ENCODE data around the gene FADS3.

FADS3 gene

DNA sequence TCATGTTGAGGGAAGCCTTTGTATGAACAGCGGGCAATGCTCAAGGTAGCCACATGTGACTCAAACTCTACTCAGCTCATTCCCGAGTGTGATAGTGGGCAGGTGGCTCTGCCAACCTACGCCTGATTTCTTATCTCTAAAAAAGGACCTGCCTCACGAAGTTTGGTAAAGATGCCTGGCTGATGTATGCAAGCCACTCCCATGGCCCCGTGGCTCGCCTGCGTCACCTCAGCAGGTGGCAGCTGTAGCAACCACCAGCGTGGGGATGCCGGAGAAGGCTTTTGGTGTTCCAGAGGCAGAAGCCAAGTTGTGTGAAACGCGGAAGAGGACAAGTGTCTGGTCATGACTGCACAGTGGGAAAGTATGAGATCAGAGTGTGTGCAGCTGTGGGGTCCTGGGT lies 57.9 kb downstream of the FADS3 start:
- Histone ChIP-seq H3K4me1 (ENCODE audit: control extremely low read depth in 1 of 4, control insufficient read depth in 4 of 4, insufficient read depth in 4 of 4, low read length in 3 of 4) (peaks cover 23 to 77% (median 75%) of the 10 kb centered on the region in 4 experiments), H3K27me3 (replicated peaks in 2 of 5; ENCODE audit: control insufficient read depth in 4 of 5, insufficient read depth in 5 of 5, low read length in 4 of 5) (no peaks in the 10 kb centered on the region), H3K27ac (ENCODE audit: insufficient read depth in 1 of 2, low read depth in 1 of 2, low read length in 2 of 2, poor library complexity in 1 of 2, severe bottlenecking in 2 of 2) (peak overlapping the region; percentile 59 to 93), H3K9me3 (ENCODE audit: control extremely low read depth in 1 of 5, control insufficient read depth in 4 of 5, insufficient read depth in 2 of 5, low read depth in 1 of 5, low read length in 4 of 5) (no peaks in the 10 kb centered on the region), H3K4me3 (ENCODE audit: control insufficient read depth in 1 of 7, extremely low read depth in 1 of 7, insufficient read depth in 4 of 7, low read depth in 2 of 7, low read length in 6 of 7) (peak overlapping the region in 2 of 7 experiments; percentile 8 to 97), H3K36me3 (ENCODE audit: control insufficient read depth in 4 of 4, insufficient read depth in 4 of 4, low read length in 3 of 4) (peaks cover 0 to 69% (median 6%) of the 10 kb centered on the region in 4 experiments)
- WGBS (ENCODE audit: insufficient coverage), result 91% methylated on average over 11 of the region's 11 CpGs
- ChIA-PET CTCF (interaction anchor here (1.0 to 2.7 kb wide), 3 partner anchors 11 to 36 kb away, joined by 4 to 10 read pairs (median 7); partner anchors contain the start of gene FADS1), POLR2A (interaction anchor here (3.1 kb wide), 1 partner anchor 17 kb away, joined by 24 read pairs; the partner anchor contains the start of gene FADS1)
- DNase-seq, result no peak

DNA sequence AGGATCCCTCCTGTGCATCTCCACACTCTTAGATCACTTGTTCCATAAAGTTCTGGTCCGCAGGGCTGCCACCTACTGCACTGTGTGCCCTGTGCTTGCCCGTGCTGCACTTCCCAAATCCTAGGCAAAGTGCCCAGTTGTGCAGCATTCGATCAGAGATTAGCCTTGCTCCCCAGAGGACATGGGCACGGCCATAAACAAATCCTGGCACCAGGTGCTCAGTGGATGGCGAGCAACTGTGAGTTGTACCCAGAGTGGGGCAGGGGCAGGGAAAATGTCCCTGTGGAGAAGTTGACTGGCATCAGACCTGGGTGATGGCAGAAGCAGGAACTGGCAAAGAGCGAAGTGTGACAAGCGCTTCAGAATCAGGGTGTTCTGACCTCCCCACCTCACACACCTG lies 58.6 kb downstream of the FADS3 start:
- ChIA-PET CTCF (interaction anchor here (1.0 to 2.3 kb wide), 4 partner anchors 10 to 36 kb away, joined by 4 to 7 read pairs (median 6); no protein-coding TSS in a partner anchor), POLR2A (no interaction called here)

DNA sequence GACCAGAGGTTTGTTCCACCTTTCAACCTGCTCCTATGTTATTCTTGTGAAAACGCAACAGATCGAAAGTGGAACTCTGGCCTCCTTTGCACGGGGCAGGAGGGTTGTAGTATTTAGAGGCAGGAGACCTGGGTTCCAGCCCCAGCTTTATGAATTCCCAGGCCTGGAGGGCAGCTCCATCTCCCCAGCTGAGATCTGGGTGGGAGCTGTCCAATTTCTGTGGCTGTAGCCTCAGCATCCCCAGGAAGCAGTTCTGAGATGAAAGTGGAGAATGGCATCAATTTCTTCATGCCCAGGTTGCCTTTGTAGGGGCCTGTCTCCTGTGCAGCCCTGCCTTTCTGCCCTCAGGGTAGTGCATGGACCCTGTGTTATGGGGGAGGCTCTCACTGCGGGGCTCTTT lies 59.1 kb downstream of the FADS3 start:
- H3K9me3 ChIP-seq (ENCODE audit: control extremely low read depth in 1 of 5, control insufficient read depth in 4 of 5, insufficient read depth in 2 of 5, low read depth in 1 of 5, low read length in 4 of 5), result no peaks in the 10 kb centered on the region
- 88% methylated on average over 3 of the region's 4 CpGs for WGBS (ENCODE audit: insufficient coverage)
- no peaks in the 10 kb centered on the region for H3K27me3 ChIP-seq (replicated peaks in 2 of 5; ENCODE audit: control insufficient read depth in 4 of 5, insufficient read depth in 5 of 5, low read length in 4 of 5)
- peaks cover 23 to 84% (median 77%) of the 10 kb centered on the region in 4 experiments for H3K4me1 ChIP-seq (ENCODE audit: control extremely low read depth in 1 of 4, control insufficient read depth in 4 of 4, insufficient read depth in 4 of 4, low read length in 3 of 4)
- POLR2A ChIA-PET, result interaction anchor here (0.8 to 1.9 kb wide), 2 partner anchors 17 to 39 kb away, joined by 3 to 5 read pairs; partner anchors contain the start of gene FEN1
- CTCF ChIA-PET, result interaction anchor here (1.5 to 2.3 kb wide), 7 partner anchors 10 to 35 kb away, joined by 3 to 12 read pairs (median 6); partner anchors contain the start of gene FADS1
- peaks cover 0 to 56% (median under 1%) of the 10 kb centered on the region in 4 experiments for H3K36me3 ChIP-seq (ENCODE audit: control insufficient read depth in 4 of 4, insufficient read depth in 4 of 4, low read length in 3 of 4)
- H3K4me3 ChIP-seq (ENCODE audit: control insufficient read depth in 1 of 7, extremely low read depth in 1 of 7, insufficient read depth in 4 of 7, low read depth in 2 of 7, low read length in 6 of 7), result peak overlapping the region in 4 of 7 experiments; percentile 17 to 97 (median 34)
- DNase-seq, result no peak
- H3K27ac ChIP-seq (ENCODE audit: insufficient read depth in 1 of 2, low read depth in 1 of 2, low read length in 2 of 2, poor library complexity in 1 of 2, severe bottlenecking in 2 of 2), result peak overlapping the region in 1 of 2 experiments; percentile 12

More for the DNA sequence above, 58.6 kb downstream of the FADS3 start:
- DNase-seq, result peak in 2 of 3 donors; percentile 14 to 34
- Histone ChIP-seq H3K4me3 (ENCODE audit: control insufficient read depth in 1 of 7, extremely low read depth in 1 of 7, insufficient read depth in 4 of 7, low read depth in 2 of 7, low read length in 6 of 7) (peak overlapping the region in 4 of 7 experiments; percentile 17 to 97 (median 20)), H3K27me3 (replicated peaks in 2 of 5; ENCODE audit: control insufficient read depth in 4 of 5, insufficient read depth in 5 of 5, low read length in 4 of 5) (no peaks in the 10 kb centered on the region), H3K27ac (ENCODE audit: insufficient read depth in 1 of 2, low read depth in 1 of 2, low read length in 2 of 2, poor library complexity in 1 of 2, severe bottlenecking in 2 of 2) (peak overlapping the region in 1 of 2 experiments; percentile 93), H3K4me1 (ENCODE audit: control extremely low read depth in 1 of 4, control insufficient read depth in 4 of 4, insufficient read depth in 4 of 4, low read length in 3 of 4) (peaks cover 23 to 81% (median 75%) of the 10 kb centered on the region in 4 experiments), H3K9me3 (ENCODE audit: control extremely low read depth in 1 of 5, control insufficient read depth in 4 of 5, insufficient read depth in 2 of 5, low read depth in 1 of 5, low read length in 4 of 5) (no peaks in the 10 kb centered on the region), H3K36me3 (ENCODE audit: control insufficient read depth in 4 of 4, insufficient read depth in 4 of 4, low read length in 3 of 4) (peaks cover 0 to 62% (median 2%) of the 10 kb centered on the region in 4 experiments)
- 50% methylated on average over 7 of the region's 7 CpGs for WGBS (ENCODE audit: insufficient coverage)

DNA sequence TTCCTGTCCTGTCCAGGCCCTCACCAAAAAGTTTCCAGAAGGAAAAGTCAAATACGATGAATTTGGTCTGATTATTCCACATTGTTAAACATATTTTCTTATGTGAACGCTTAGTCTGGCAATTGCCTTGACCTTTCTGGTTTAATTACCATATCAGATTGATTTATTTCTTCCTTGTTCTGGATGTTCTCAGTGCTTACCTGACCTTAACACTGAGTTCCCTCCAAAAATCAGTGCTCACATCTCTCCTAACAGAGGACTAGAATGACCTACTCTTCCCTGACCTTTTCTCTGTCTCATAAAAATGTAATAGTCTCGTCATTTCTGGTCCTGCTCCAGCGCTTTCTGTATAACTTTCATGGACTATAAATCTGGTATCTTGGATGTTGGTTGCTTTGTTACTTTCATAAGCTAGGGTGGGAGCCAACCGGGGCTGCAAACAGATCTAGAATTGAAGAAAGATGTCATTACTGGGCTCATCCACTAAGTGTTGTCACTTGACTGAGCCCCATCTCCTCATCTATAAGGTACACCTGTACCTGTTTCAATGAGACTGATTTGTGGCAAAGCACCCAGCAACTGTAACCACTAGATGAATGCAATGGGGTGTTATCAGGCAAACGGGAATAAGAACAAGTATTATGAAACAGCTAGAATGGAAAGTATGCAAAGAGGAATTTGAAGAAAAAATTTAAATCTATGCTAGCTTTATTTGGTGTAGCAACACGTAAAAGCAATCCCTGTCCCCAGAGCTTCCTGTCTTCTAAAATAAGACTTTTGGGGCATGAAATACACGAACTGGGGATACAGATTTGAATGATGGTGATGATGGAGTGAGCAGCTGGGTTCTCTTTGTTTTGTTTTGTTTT lies 60.9 kb downstream of the FADS3 start:
- Histone ChIP-seq H3K9me3 (ENCODE audit: control extremely low read depth in 1 of 5, control insufficient read depth in 4 of 5, insufficient read depth in 2 of 5, low read depth in 1 of 5, low read length in 4 of 5) (no peaks in the 10 kb centered on the region), H3K27me3 (replicated peaks in 2 of 5; ENCODE audit: control insufficient read depth in 4 of 5, insufficient read depth in 5 of 5, low read length in 4 of 5) (no peaks in the 10 kb centered on the region), H3K36me3 (ENCODE audit: control insufficient read depth in 4 of 4, insufficient read depth in 4 of 4, low read length in 3 of 4) (peaks cover 0 to 46% (median 0%) of the 10 kb centered on the region in 4 experiments), H3K4me1 (ENCODE audit: control extremely low read depth in 1 of 4, control insufficient read depth in 4 of 4, insufficient read depth in 4 of 4, low read length in 3 of 4) (peaks cover 25 to 85% (median 77%) of the 10 kb centered on the region in 4 experiments), H3K27ac (ENCODE audit: insufficient read depth in 1 of 2, low read depth in 1 of 2, low read length in 2 of 2, poor library complexity in 1 of 2, severe bottlenecking in 2 of 2) (peak overlapping the region in 1 of 2 experiments; percentile 11), H3K4me3 (ENCODE audit: control insufficient read depth in 1 of 7, extremely low read depth in 1 of 7, insufficient read depth in 4 of 7, low read depth in 2 of 7, low read length in 6 of 7) (peak overlapping the region in 5 of 7 experiments; percentile 17 to 97 (median 90))
- no peak for DNase-seq
- POLR2A ChIA-PET, result interaction anchor here (1.9 kb wide), 1 partner anchor 16 kb away, joined by 5 read pairs; no protein-coding TSS in a partner anchor
- CTCF ChIA-PET, result interaction anchor here (1.1 to 4.8 kb wide), 13 partner anchors 8 to 33 kb away, joined by 3 to 50 read pairs (median 5); partner anchors contain the start of gene FADS1
- WGBS (ENCODE audit: insufficient coverage), result 58% methylated on average over 7 of the region's 8 CpGs

DNA sequence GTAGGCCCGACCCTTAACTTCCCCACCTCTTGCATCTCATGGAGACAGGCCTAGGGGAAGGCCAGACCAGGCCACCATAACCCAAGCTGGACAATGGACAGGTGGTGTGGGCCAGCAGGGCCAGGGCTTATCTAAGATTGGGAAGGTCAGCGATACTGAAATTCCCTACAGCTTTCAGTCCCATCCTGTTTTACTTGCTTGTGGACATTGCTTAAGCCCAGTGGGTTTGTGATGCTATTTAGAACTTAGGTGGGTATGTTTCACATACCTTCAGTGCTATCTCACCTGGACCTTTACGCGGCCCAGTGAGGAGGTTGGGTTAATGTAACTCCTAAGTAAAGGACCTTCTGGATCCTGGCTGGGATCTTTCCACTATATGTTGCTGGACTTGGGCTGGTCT lies 61.5 kb downstream of the FADS3 start:
- Histone ChIP-seq H3K36me3 (ENCODE audit: control insufficient read depth in 4 of 4, insufficient read depth in 4 of 4, low read length in 3 of 4) (peaks cover 0 to 46% (median 0%) of the 10 kb centered on the region in 4 experiments), H3K4me1 (ENCODE audit: control extremely low read depth in 1 of 4, control insufficient read depth in 4 of 4, insufficient read depth in 4 of 4, low read length in 3 of 4) (peaks cover 24 to 79% (median 70%) of the 10 kb centered on the region in 4 experiments), H3K27ac (ENCODE audit: insufficient read depth in 1 of 2, low read depth in 1 of 2, low read length in 2 of 2, poor library complexity in 1 of 2, severe bottlenecking in 2 of 2) (peak overlapping the region in 1 of 2 experiments; percentile 79), H3K27me3 (replicated peaks in 2 of 5; ENCODE audit: control insufficient read depth in 4 of 5, insufficient read depth in 5 of 5, low read length in 4 of 5) (no peaks in the 10 kb centered on the region), H3K9me3 (ENCODE audit: control extremely low read depth in 1 of 5, control insufficient read depth in 4 of 5, insufficient read depth in 2 of 5, low read depth in 1 of 5, low read length in 4 of 5) (no peaks in the 10 kb centered on the region), H3K4me3 (ENCODE audit: control insufficient read depth in 1 of 7, extremely low read depth in 1 of 7, insufficient read depth in 4 of 7, low read depth in 2 of 7, low read length in 6 of 7) (peak overlapping the region in 5 of 7 experiments; percentile 81 to 97 (median 90))
- ChIA-PET POLR2A (interaction anchor here (1.0 to 3.4 kb wide), 2 partner anchors 12 to 13 kb away, joined by 3 to 40 read pairs; partner anchors contain the start of gene FADS1), CTCF (interaction anchor here (1.3 to 4.8 kb wide), 4 partner anchors 10 to 33 kb away, joined by 3 to 50 read pairs (median 8); partner anchors contain the start of gene FADS1)
- WGBS (ENCODE audit: insufficient coverage), result no CpG with 5 or more reads among the region's 4 CpGs
- DNase-seq, result no peak

DNA sequence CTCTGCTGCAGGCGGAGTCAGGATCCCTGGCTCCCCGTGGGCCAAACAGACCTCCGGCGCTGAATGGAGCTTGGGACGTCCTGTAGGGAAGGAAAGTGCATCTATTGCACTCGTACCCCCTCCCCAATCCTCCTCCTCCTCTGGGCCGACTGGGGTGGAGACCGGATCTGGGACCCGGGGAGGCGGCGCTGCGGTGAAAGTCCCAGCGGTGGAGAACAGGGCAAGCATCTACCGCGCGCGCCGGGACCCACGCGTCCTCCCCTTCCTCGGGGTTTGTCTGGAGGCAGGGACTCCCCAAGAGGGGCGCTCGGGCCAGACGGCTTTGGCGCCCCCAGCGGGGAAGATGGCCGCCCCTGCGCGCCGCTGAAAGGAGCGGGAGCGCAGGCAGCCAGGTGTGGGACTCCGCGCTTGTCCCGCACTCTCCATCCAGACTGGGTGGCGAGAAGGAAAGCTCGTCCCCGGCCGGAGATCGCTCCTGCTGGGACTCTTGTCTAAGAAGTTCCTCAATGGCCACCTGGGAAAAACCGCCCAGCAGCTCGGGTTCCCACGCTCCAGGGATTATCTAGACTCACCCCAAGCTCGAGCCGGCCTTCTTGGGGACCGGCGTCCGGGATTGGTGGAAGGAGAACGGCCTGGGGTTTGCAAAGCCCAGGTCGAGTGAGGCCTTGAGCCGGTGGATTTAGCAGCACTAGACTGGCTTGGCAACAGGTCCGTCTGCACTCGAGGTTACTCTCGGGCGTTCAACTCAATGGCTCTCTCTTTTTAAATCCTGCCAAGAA lies 62.5 kb downstream of the FADS3 start:
- Histone ChIP-seq H3K27me3 (replicated peaks in 2 of 5; ENCODE audit: control insufficient read depth in 4 of 5, insufficient read depth in 5 of 5, low read length in 4 of 5) (no peaks in the 10 kb centered on the region), H3K4me3 (ENCODE audit: control insufficient read depth in 1 of 7, extremely low read depth in 1 of 7, insufficient read depth in 4 of 7, low read depth in 2 of 7, low read length in 6 of 7) (peak overlapping the region; percentile 53 to 97 (median 84)), H3K4me1 (ENCODE audit: control extremely low read depth in 1 of 4, control insufficient read depth in 4 of 4, insufficient read depth in 4 of 4, low read length in 3 of 4) (peaks cover 24 to 71% (median 65%) of the 10 kb centered on the region in 4 experiments), H3K27ac (ENCODE audit: insufficient read depth in 1 of 2, low read depth in 1 of 2, low read length in 2 of 2, poor library complexity in 1 of 2, severe bottlenecking in 2 of 2) (peak overlapping the region; percentile 40 to 79), H3K36me3 (ENCODE audit: control insufficient read depth in 4 of 4, insufficient read depth in 4 of 4, low read length in 3 of 4) (peaks cover 0 to 40% (median 0%) of the 10 kb centered on the region in 4 experiments), H3K9me3 (ENCODE audit: control extremely low read depth in 1 of 5, control insufficient read depth in 4 of 5, insufficient read depth in 2 of 5, low read depth in 1 of 5, low read length in 4 of 5) (no peaks in the 10 kb centered on the region)
- ChIA-PET CTCF (interaction anchor here (0.8 to 4.8 kb wide), 12 partner anchors 9 to 76 kb away, joined by 3 to 50 read pairs (median 6); partner anchors contain the start of gene FADS1), POLR2A (interaction anchor here (0.5 to 3.4 kb wide), 4 partner anchors 12 to 394 kb away, joined by 3 to 40 read pairs (median 3); partner anchors contain the start of gene FADS1)
- peak; percentile 46 to 69 (median 58) for DNase-seq
- WGBS (ENCODE audit: insufficient coverage), result under 1% methylated on average over 53 of the region's 55 CpGs
